ENCODE measurements around the gene GABARAPL2.

The GABARAPL2 gene

DNA sequence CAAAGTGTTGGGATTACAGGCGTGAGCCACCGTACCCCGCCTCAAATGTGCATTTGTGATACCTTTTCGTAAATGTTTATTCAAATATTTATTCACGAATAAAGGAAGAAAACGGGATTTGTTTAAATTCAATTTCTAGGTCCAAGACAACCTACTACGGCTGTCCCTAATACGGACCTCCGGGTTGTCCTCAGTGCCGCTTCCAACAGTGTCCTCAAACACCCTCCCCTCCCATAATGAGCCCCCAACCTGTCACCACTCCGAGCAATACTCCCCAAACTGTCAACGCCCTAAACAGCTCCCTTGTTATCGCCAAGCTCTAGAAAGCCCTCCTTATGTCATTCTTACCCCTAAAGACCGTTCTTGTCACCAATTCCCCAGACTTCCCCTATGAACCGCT, 539 bp upstream of the GABARAPL2 start:
- DNase-seq (ENCODE audit: low read depth), result no peak
- TF ChIP-seq MYC (IDR thresholded peaks at IDR 0.05; ENCODE audit: low read depth, low read length), result no peak
- no peak for TF ChIP-seq POLR2A (IDR thresholded peaks at IDR 0.05; ENCODE audit: extremely low read depth, insufficient read length)
- TF ChIP-seq, protein P1, sequence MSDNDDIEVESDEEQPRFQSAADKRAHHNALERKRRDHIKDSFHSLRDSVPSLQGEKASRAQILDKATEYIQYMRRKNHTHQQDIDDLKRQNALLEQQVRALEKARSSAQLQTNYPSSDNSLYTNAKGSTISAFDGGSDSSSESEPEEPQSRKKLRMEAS (IDR thresholded peaks at IDR 0.05; ENCODE audit: low read depth, low read length), result no peak
- TF ChIP-seq, protein P2, sequence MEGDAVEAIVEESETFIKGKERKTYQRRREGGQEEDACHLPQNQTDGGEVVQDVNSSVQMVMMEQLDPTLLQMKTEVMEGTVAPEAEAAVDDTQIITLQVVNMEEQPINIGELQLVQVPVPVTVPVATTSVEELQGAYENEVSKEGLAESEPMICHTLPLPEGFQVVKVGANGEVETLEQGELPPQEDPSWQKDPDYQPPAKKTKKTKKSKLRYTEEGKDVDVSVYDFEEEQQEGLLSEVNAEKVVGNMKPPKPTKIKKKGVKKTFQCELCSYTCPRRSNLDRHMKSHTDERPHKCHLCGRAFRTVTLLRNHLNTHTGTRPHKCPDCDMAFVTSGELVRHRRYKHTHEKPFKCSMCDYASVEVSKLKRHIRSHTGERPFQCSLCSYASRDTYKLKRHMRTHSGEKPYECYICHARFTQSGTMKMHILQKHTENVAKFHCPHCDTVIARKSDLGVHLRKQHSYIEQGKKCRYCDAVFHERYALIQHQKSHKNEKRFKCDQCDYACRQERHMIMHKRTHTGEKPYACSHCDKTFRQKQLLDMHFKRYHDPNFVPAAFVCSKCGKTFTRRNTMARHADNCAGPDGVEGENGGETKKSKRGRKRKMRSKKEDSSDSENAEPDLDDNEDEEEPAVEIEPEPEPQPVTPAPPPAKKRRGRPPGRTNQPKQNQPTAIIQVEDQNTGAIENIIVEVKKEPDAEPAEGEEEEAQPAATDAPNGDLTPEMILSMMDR (IDR thresholded peaks at IDR 0.05; ENCODE audit: low read depth, low read length), result no peak
- peak overlapping the region; percentile 90 for H3K4me3 ChIP-seq (ENCODE audit: low read depth, low read length)

DNA sequence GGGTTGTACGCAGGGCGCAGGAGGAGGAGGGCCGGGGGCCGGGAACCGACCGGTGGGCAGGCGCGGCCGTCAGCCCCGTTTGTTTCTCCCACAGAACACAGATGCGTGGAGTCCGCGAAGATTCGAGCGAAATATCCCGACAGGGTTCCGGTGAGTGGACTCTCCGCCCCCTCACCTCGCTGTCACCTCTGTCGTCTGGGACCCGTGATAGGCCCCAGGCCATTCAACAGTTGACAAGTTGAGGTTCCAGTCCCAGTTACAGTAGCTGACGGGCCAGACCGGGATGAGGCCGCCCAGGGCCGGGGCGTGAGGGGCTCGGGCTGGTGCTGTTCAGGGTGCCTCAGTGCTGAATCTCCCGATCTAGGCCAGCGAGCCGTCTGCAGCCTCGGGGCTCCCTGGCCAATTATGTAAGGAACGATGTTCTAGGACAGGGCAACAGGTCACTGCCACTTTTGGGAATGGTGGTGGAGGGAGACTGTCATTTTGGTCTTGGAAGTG, 628 bp downstream of the GABARAPL2 start:
- peak overlapping the region; percentile 90 for H3K4me3 ChIP-seq (ENCODE audit: low read depth, low read length)
- peak; percentile 35 for DNase-seq (ENCODE audit: low read depth)
- TF ChIP-seq, protein P1 (IDR thresholded peaks at IDR 0.05; ENCODE audit: low read depth, low read length), result no peak
- TF ChIP-seq, protein P2 (IDR thresholded peaks at IDR 0.05; ENCODE audit: low read depth, low read length), result no peak
- no peak for TF ChIP-seq MYC (IDR thresholded peaks at IDR 0.05; ENCODE audit: low read depth, low read length)
- TF ChIP-seq POLR2A (IDR thresholded peaks at IDR 0.05; ENCODE audit: extremely low read depth, insufficient read length), result no peak

DNA sequence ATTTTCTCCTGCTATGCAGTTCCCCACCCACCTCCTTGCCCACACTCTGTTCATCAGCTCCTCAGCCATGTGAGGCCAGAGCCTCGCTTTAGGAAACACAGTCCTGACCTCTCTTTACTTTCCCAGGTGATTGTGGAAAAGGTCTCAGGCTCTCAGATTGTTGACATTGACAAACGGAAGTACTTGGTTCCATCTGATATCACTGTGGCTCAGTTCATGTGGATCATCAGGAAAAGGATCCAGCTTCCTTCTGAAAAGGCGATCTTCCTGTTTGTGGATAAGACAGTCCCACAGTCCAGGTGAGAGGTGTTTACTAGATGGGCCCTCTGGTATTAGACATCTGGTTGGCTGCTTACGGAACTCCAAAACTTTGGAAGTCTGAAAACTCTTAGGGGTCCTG, 1.7 kb downstream of the GABARAPL2 start:
- no peak overlapping the region for H3K4me3 ChIP-seq (ENCODE audit: low read depth, low read length)
- no peak for DNase-seq (ENCODE audit: low read depth)
- TF ChIP-seq, protein P2 (IDR thresholded peaks at IDR 0.05; ENCODE audit: low read depth, low read length), result no peak
- TF ChIP-seq, protein P1 (IDR thresholded peaks at IDR 0.05; ENCODE audit: low read depth, low read length), result no peak
- TF ChIP-seq MYC (IDR thresholded peaks at IDR 0.05; ENCODE audit: low read depth, low read length) (no peak), POLR2A (IDR thresholded peaks at IDR 0.05; ENCODE audit: extremely low read depth, insufficient read length) (no peak)

DNA sequence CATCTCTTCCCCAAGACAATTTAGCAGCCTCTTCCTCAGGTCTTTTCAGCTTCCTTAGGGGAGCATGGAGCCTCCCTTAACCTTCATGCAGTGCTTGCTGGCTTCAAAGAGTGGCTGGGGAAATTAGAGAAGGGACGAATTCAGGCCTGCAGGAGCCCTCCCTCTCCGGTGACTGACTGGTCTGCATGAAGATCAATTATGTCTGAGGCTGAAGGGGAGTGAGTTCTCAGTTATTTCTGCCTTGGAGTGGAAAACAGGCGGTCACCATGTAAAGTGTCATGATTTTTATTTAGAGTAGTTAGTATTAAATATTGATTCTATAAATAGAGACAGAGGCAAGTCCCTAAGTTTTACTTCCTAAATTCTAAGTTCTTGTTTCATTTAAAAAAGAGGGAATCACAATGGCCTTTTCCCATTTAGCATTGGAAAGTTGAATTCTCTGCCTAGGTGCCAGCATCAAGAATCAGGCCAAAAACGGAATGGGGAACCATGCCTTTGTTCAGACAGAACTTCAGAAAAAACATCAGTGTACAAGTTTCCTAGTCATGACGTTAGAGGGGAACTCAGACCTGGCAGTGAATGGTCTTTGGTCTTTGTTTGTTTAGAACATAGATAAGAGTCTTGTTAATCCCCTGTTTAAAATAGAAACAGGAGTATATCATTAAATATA, 4.4 kb downstream of the GABARAPL2 start:
- TF ChIP-seq, protein P1 (IDR thresholded peaks at IDR 0.05; ENCODE audit: low read depth, low read length), result no peak
- TF ChIP-seq POLR2A (IDR thresholded peaks at IDR 0.05; ENCODE audit: extremely low read depth, insufficient read length), result no peak
- H3K4me3 ChIP-seq (ENCODE audit: low read depth, low read length), result no peak overlapping the region
- DNase-seq (ENCODE audit: low read depth), result no peak

DNA sequence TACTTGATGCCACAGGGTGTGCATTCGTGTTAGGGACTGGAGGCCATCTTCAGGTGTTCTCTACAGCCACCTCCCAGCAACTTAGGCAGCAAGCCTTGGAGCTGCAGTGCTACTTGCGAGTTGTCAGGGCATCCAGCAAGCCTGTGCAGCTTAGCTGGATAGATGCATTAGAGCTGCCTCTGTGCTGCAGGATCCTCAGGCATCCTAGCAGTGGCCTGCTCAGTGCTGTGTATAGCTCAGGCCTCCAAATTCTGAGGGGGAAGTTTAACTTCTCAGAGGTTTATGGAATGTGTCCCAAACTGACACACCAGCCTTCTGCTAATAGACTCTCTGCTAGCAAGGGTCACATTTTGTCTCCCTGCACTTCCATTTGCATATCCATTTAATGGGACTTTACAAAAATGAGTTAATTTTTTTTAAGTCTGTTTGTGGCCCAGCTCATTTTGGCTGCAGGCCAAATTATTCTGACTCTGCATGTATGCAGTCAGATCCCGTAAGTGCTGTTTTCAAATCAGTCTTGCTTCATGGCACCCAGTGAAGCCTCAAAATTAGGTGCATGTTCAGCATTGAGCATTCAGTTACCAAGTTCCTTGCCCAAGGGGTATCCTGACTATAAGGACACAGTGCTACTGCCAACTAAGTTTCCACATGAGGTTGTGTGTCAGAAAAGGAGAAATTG, 6.8 kb downstream of the GABARAPL2 start:
- DNase-seq (ENCODE audit: low read depth), result no peak
- no peak overlapping the region for H3K4me3 ChIP-seq (ENCODE audit: low read depth, low read length)

More for the DNA sequence above, 6.8 kb downstream of the GABARAPL2 start:
- no peak for TF ChIP-seq POLR2A (IDR thresholded peaks at IDR 0.05; ENCODE audit: extremely low read depth, insufficient read length)
- TF ChIP-seq, protein P2 (IDR thresholded peaks at IDR 0.05; ENCODE audit: low read depth, low read length), result no peak
- TF ChIP-seq, protein P1 (IDR thresholded peaks at IDR 0.05; ENCODE audit: low read depth, low read length), result no peak
- TF ChIP-seq MYC (IDR thresholded peaks at IDR 0.05; ENCODE audit: low read depth, low read length), result no peak

Measured in NB4 (cell line).